ENCODE data around the gene ENTPD2. TPM values are rescaled to one million over a fixed set of nuclear protein-coding genes. Genes with fewer than 3 reads are reported as not detected.
A peak's percentile ranks its signal among the peaks of the same experiment; 100 is the strongest.

ENTPD2 gene
- total RNA-seq, 1 experiment from 2014 or later: 4.0 TPM

DNA sequence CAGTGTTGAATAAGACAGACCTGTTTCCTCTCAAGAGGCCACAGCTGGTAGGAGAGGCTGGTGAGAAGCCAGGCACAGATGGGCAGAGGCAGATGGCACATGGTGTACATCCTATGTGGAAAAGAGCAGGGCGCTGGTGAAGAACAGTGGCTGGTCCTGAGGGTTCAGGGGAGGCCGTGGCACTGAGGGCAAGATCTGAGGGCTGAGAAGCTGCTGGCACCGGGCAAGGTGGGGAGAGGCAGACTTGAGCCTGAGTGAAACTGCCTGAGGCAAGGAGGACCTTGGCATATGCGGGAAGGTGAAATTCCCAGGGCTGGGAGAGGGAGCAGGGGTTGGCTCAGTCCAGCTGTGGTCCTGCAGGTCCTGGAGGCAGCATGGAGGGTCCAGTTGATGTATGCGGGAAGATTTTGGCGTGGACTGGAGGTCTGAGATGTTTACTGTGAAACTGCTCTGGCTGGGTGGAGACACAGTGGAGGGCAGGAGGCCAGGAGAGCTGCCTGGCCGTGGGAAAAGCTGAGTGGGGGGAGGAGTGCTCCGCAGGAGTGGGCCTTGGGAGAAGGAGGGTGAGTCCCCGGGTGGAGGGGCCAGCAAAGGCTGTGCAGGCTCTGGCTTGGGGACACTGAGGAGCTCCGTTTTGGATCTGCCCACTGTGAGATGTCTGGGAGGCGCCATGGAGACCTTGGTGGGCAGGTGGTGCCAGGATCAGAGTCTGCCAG lies 35.5 kb upstream of the ENTPD2 start:
- Histone ChIP-seq H3T11ph (ENCODE audit: low read length) (no peak overlapping the region), H4K5ac (ENCODE audit: insufficient read length, low read depth, low read length) (no peak overlapping the region), H2BK12ac (ENCODE audit: insufficient read length, low read depth, low read length) (no peak overlapping the region), H4K20me1 (ENCODE audit: control insufficient read depth, insufficient read depth, insufficient read length) (no peaks in the 10 kb centered on the region), H3K56ac (ENCODE audit: insufficient read length, low read depth, low read length) (no peak overlapping the region), H3K9me3 (ENCODE audit: control insufficient read depth, low read depth, low read length) (no peaks in the 10 kb centered on the region), H3K4me2 (ENCODE audit: insufficient read depth, insufficient read length, low read length) (no peak overlapping the region), H4K8ac (replicated peaks; ENCODE audit: insufficient read length, low read depth, low read length) (no peak overlapping the region), H2BK5ac (ENCODE audit: insufficient read length, low read length) (no peak overlapping the region), H3K79me1 (ENCODE audit: insufficient read depth, low read depth, low read length, poor library complexity, severe bottlenecking) (no peaks in the 10 kb centered on the region), H3K79me2 (ENCODE audit: insufficient read depth, low read length) (no peaks in the 10 kb centered on the region), H4K91ac (ENCODE audit: insufficient read length, low read depth, low read length) (no peak overlapping the region), H3K23ac (ENCODE audit: insufficient read length, low read depth, low read length) (no peak overlapping the region), H3K14ac (ENCODE audit: insufficient read depth, low read length) (no peak overlapping the region; the same call in 1 of the 2 replicates), H3K4ac (ENCODE audit: low read depth, low read length) (no peak overlapping the region), H2AFZ (ENCODE audit: low read length) (no peak overlapping the region), H2AK5ac (ENCODE audit: insufficient read length, low read length) (no peak overlapping the region), H2BK20ac (ENCODE audit: low read depth, low read length, poor library complexity, severe bottlenecking) (no peak overlapping the region), H3K4me1 (ENCODE audit: insufficient read depth, low read length) (no peaks in the 10 kb centered on the region), H2BK120ac (ENCODE audit: low read depth, low read length, poor library complexity, severe bottlenecking) (no peak overlapping the region), H3K9ac (ENCODE audit: extremely low read depth, insufficient read length, low read length) (no peak overlapping the region), H3K27ac (ENCODE audit: insufficient read length, low read depth, low read length) (no peak overlapping the region), H2BK15ac (ENCODE audit: low read depth, low read length) (no peak overlapping the region), H3K23me2 (ENCODE audit: insufficient read length, low read depth, low read length, poor library complexity, severe bottlenecking) (peaks cover 12% of the 10 kb centered on the region), H3K18ac (ENCODE audit: insufficient read length, low read depth, low read length) (no peak overlapping the region), H3K27me3 (ENCODE audit: insufficient read depth, low read length) (no peaks in the 10 kb centered on the region)
- no CpG with 5 or more reads among the region's 11 CpGs for WGBS (ENCODE audit: extremely low coverage, insufficient read length, low lambda C conversion rate)
- Mint-ChIP-seq H3K4me1 (peaks cover 10 to 11% of the 10 kb centered on the region in 2 experiments), H3K27me3 (ENCODE audit: low read depth) (peaks cover 6% of the 10 kb centered on the region), H3K36me3 (ENCODE audit: insufficient read depth in 1 of 3, low read depth in 3 of 3) (peaks cover 7 to 12% (median 10%) of the 10 kb centered on the region in 3 experiments; a peak in 6 of 7 replicates), H3K4me3 (peak overlapping the region in 1 of 2 experiments; percentile 7; a peak in 2 of 5 replicates), H3K27ac (peak overlapping the region in 2 of 3 experiments; percentile 68 to 76; a peak in 3 of 7 replicates), H3K9me3 (no peaks in the 10 kb centered on the region)
- TF ChIP-seq, protein P1, sequence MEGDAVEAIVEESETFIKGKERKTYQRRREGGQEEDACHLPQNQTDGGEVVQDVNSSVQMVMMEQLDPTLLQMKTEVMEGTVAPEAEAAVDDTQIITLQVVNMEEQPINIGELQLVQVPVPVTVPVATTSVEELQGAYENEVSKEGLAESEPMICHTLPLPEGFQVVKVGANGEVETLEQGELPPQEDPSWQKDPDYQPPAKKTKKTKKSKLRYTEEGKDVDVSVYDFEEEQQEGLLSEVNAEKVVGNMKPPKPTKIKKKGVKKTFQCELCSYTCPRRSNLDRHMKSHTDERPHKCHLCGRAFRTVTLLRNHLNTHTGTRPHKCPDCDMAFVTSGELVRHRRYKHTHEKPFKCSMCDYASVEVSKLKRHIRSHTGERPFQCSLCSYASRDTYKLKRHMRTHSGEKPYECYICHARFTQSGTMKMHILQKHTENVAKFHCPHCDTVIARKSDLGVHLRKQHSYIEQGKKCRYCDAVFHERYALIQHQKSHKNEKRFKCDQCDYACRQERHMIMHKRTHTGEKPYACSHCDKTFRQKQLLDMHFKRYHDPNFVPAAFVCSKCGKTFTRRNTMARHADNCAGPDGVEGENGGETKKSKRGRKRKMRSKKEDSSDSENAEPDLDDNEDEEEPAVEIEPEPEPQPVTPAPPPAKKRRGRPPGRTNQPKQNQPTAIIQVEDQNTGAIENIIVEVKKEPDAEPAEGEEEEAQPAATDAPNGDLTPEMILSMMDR (conservative IDR thresholded peaks at IDR 0.05): no peak
- no peak for DNase-seq

Data from H9 (cell line).